Natural killer cell (primary cell): ENCODE data around the gene BAHD1. TPM values are rescaled to one million over a fixed set of nuclear protein-coding genes. Genes with fewer than 3 reads are reported as not detected.

Experiments used
- ATAC-seq, 3 donors: fragments of 150-1000 bp in 2 of 3; fragments of 200-7000 bp in 1 of 3; cut with Tn5 transposase; 1 replicate in 1 of 3; 2 replicates in 2 of 3; pipeline ENCODE4 v1.10.0; 2021; ENCODE audit warnings: mild to moderate bottlenecking in 2 of 3, moderate library complexity in 2 of 3
- DNase-seq, 2 donors: peaks; one replicate each; pipeline versions ENCODE4 v3.0.0 to v3.0.0-alpha.2; 2013 to 2021; ENCODE audit warnings: mixed read lengths in 1 of 2
- H3K27ac ChIP-seq: one replicate; pipeline ENCODE4 v1.5.1; 2013; ENCODE audit warnings: mild to moderate bottlenecking, low read length
- H3K27me3 ChIP-seq: one replicate; pipeline ENCODE4 v1.6.1; 2013; ENCODE audit warnings: low read length; ENCODE audit not compliant: control insufficient read depth, insufficient read depth
- H3K36me3 ChIP-seq: one replicate; pipeline ENCODE4 v1.6.1; 2013; ENCODE audit warnings: low read length; ENCODE audit not compliant: control insufficient read depth, insufficient read depth
- H3K4me1 ChIP-seq: one replicate; pipeline ENCODE4 v1.6.1; 2013; ENCODE audit warnings: low read length; ENCODE audit not compliant: control insufficient read depth, insufficient read depth
- H3K4me3 ChIP-seq: one replicate; pipeline ENCODE4 v1.5.1; 2013; ENCODE audit warnings: low read length
- H3K9me3 ChIP-seq: one replicate; pipeline ENCODE4 v1.6.1; 2013; ENCODE audit warnings: low read length; ENCODE audit not compliant: control insufficient read depth, insufficient read depth
- H3K27ac Mint-ChIP-seq, 2 donors: one replicate each; pipeline ENCODE4 v1.8.0; 2022; ENCODE audit warnings: mild to moderate bottlenecking in 2 of 2, mixed read lengths in 2 of 2, moderate library complexity in 1 of 2
- H3K27me3 Mint-ChIP-seq, 2 donors: one replicate each; pipeline ENCODE4 v1.8.0; 2022; ENCODE audit warnings: low read depth in 2 of 2, mixed read lengths in 2 of 2
- H3K36me3 Mint-ChIP-seq: one replicate; pipeline ENCODE4 v1.8.0; 2022; ENCODE audit warnings: mixed read lengths
- H3K4me1 Mint-ChIP-seq, 2 donors: one replicate each; pipeline ENCODE4 v1.8.0; 2022; ENCODE audit warnings: mixed read lengths in 2 of 2
- H3K4me3 Mint-ChIP-seq: one replicate; pipeline ENCODE4 v1.8.0; 2022; ENCODE audit warnings: mild to moderate bottlenecking, moderate library complexity, mixed read lengths
- H3K9me3 Mint-ChIP-seq, 2 donors: one replicate each; pipeline ENCODE4 v1.8.0; 2022; ENCODE audit warnings: mixed read lengths in 2 of 2
- CTCF ChIP-seq: fragments of 200-600 bp; IDR thresholded peaks from one replicate; pipeline ENCODE4 v1.8.0; 2022; ENCODE audit warnings: antibody characterized with exemption
- WGBS: methylation state at CpG from one replicate; pipeline ENCODE4 v1.1.7; 2013; ENCODE audit warnings: missing lambda C conversion rate; ENCODE audit not compliant: insufficient coverage; 5-methylcytosine and 5-hydroxymethylcytosine counted together
- intact Hi-C: fragments of 100-400 bp; cut with micrococcal nuclease; formaldehyde crosslinking; loops from one replicate; pipeline ENCODE4 v1.14.2; 2022
- total RNA-seq, 4 donors: library from RNA; stranded (reverse); fragments of 120-200 nt in 1 of 4; gene quantifications; one replicate each; pipeline versions ENCODE4 v1.2.3 to v1.2.4, GENCODE V29; 2013 to 2022

Gene BAHD1
- total RNA-seq, 3 donors from 2014 or later (not counting 1 experiment from before 2014, with no cell fraction given) = 29.4 to 48.9 (median 41.8) TPM

GRCh38 chr15:40427188-40427587 lies 13.6 kb upstream of the BAHD1 start:
- Mint-ChIP-seq H3K27me3 (no peaks in the 10 kb centered on the region), H3K36me3 (no peaks in the 10 kb centered on the region), H3K27ac (no peak overlapping the region), H3K9me3 (no peaks in the 10 kb centered on the region), H3K4me3 (no peak overlapping the region), H3K4me1 (peaks cover 0 to under 1% of the 10 kb centered on the region in 2 donors)
- WGBS = 92% methylated on average over 9 of the region's 9 CpGs
- Histone ChIP-seq H3K9me3 (no peaks in the 10 kb centered on the region), H3K4me3 (no peak overlapping the region), H3K27me3 (no peaks in the 10 kb centered on the region), H3K36me3 (peaks cover 5% of the 10 kb centered on the region), H3K4me1 (peaks cover under 1% of the 10 kb centered on the region), H3K27ac (no peak overlapping the region)
- no peak for TF ChIP-seq CTCF
- intact Hi-C loops = no loop called here
- ATAC-seq (no peak), DNase-seq (no peak)

GRCh38 chr15:40428185-40428584 lies 12.6 kb upstream of the BAHD1 start:
- intact Hi-C loops = no loop called here
- Histone ChIP-seq H3K4me3 (no peak overlapping the region), H3K4me1 (peaks cover 6% of the 10 kb centered on the region), H3K27me3 (no peaks in the 10 kb centered on the region), H3K27ac (no peak overlapping the region), H3K36me3 (peaks cover 5% of the 10 kb centered on the region), H3K9me3 (no peaks in the 10 kb centered on the region)
- TF ChIP-seq CTCF = no peak
- H3K27ac Mint-ChIP-seq = no peak overlapping the region
- DNase-seq = no peak
- WGBS = 95% methylated on average over 2 of the region's 4 CpGs
- H3K4me3 Mint-ChIP-seq = no peak overlapping the region
- no peak for ATAC-seq
- no peaks in the 10 kb centered on the region for H3K36me3 Mint-ChIP-seq
- no peaks in the 10 kb centered on the region for H3K9me3 Mint-ChIP-seq
- H3K27me3 Mint-ChIP-seq = no peaks in the 10 kb centered on the region
- H3K4me1 Mint-ChIP-seq = peaks cover 0 to 5% of the 10 kb centered on the region in 2 donors

GRCh38 chr15:40429068-40429710 lies 11.6 kb upstream of the BAHD1 start:
- Histone ChIP-seq H3K9me3 (no peaks in the 10 kb centered on the region), H3K27ac (no peak overlapping the region), H3K36me3 (peaks cover 5% of the 10 kb centered on the region), H3K4me1 (peaks cover 6% of the 10 kb centered on the region), H3K4me3 (no peak overlapping the region), H3K27me3 (no peaks in the 10 kb centered on the region)
- no peaks in the 10 kb centered on the region for H3K36me3 Mint-ChIP-seq
- H3K4me1 Mint-ChIP-seq = peaks cover 2 to 5% of the 10 kb centered on the region in 2 donors
- intact Hi-C loops = no loop called here
- no peak overlapping the region for H3K4me3 Mint-ChIP-seq
- WGBS = 93% methylated on average over 10 of the region's 10 CpGs
- no peak for ATAC-seq
- H3K27ac Mint-ChIP-seq = no peak overlapping the region
- no peak for TF ChIP-seq CTCF
- no peak for DNase-seq
- H3K9me3 Mint-ChIP-seq = no peaks in the 10 kb centered on the region
- peaks cover 0 to under 1% of the 10 kb centered on the region in 2 donors for H3K27me3 Mint-ChIP-seq

- H3K27me3 Mint-ChIP-seq = peaks cover 0 to 3% of the 10 kb centered on the region in 2 donors
- Histone ChIP-seq H3K4me3 (no peak overlapping the region), H3K36me3 (peaks cover 3% of the 10 kb centered on the region), H3K9me3 (no peaks in the 10 kb centered on the region), H3K4me1 (peaks cover 9% of the 10 kb centered on the region), H3K27ac (no peak overlapping the region), H3K27me3 (peaks cover 3% of the 10 kb centered on the region)
- no peak overlapping the region for H3K27ac Mint-ChIP-seq
- H3K9me3 Mint-ChIP-seq = no peaks in the 10 kb centered on the region
- H3K4me3 Mint-ChIP-seq = no peak overlapping the region
- peaks cover 6 to 7% of the 10 kb centered on the region in 2 donors for H3K4me1 Mint-ChIP-seq
- 90% methylated on average over 10 of the region's 10 CpGs for WGBS
- no peaks in the 10 kb centered on the region for H3K36me3 Mint-ChIP-seq
- TF ChIP-seq CTCF = no peak
- DNase-seq (no peak), ATAC-seq (no peak)
- intact Hi-C loops = no loop called here
Measured at GRCh38 chr15:40430271-40430805, 10.4 kb upstream of the BAHD1 start.
